ENCODE measurements around the gene ESR2.

DNA sequence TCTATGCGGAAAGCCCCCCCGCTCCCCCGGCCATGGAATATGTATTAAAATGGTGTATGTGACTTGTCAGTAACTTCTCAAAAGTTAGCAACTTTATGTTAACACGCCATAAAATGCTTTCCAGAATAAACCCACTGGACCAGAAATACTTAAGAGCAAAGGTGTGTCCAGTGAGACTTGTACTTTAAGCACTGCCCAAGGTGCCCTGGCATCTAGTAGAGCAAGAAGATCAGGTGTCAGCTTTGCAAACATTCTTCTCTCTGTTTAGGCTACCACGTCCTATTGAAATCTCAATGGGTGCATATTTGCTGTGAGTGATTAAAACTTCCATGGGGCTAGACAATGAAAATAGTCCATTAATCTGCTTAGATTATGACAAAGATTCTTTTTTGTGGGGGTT, 201.2 kb downstream of the ESR2 start:
- TF ChIP-seq POLR2A (IDR thresholded peaks at IDR 0.05; ENCODE audit: low read depth, low read length) (no peak), POLR2AphosphoS5 (IDR thresholded peaks at IDR 0.05; ENCODE audit: low read depth, low read length) (no peak), TAF1 (IDR thresholded peaks at IDR 0.05; ENCODE audit: borderline replicate concordance, low read depth, low read length) (no peak)
